ENCODE measurements around the gene TBPL1.

GRCh38 chr6:134002821-134003220, 49.8 kb downstream of the TBPL1 start:
- TF ChIP-seq GATA2 (IDR thresholded peaks at IDR 0.05; ENCODE audit: low read depth, low read length) (no peak), GATA3 (IDR thresholded peaks at IDR 0.05; ENCODE audit: low read depth, low read length) (no peak)

Measured in SH-SY5Y (cell line).